Ramos (cell line): Measurements from ENCODE around the gene FAM193A.

Experiments used
- in situ Hi-C: fragments of 300-500 bp; cut with MboI; formaldehyde crosslinking; loops from one replicate; pipeline ENCODE4 v1.14.3; 2022; ENCODE audit warnings: low sequenced_read_pairs; ENCODE audit not compliant: unreplicated experiment

Gene FAM193A, protein sequence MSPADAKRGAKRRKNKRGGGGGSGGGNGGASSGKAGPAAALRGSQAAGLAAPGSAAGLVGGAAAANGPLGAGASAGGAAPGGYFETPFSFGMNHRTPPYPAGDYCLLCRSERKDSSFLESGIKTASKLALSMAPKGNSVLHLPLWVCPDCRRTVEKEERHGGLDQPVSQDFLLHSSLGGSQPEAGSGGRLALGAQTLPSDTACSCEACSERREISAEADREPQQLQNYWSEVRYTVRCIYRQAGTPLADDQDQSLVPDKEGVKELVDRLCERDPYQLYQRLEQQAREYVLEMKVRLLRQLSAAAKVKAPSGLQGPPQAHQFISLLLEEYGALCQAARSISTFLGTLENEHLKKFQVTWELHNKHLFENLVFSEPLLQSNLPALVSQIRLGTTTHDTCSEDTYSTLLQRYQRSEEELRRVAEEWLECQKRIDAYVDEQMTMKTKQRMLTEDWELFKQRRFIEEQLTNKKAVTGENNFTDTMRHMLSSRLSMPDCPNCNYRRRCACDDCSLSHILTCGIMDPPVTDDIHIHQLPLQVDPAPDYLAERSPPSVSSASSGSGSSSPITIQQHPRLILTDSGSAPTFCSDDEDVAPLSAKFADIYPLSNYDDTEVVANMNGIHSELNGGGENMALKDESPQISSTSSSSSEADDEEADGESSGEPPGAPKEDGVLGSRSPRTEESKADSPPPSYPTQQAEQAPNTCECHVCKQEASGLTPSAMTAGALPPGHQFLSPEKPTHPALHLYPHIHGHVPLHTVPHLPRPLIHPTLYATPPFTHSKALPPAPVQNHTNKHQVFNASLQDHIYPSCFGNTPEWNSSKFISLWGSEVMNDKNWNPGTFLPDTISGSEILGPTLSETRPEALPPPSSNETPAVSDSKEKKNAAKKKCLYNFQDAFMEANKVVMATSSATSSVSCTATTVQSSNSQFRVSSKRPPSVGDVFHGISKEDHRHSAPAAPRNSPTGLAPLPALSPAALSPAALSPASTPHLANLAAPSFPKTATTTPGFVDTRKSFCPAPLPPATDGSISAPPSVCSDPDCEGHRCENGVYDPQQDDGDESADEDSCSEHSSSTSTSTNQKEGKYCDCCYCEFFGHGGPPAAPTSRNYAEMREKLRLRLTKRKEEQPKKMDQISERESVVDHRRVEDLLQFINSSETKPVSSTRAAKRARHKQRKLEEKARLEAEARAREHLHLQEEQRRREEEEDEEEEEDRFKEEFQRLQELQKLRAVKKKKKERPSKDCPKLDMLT (N-terminal part only)

GRCh38 chr4:2536193-2537010 is at the start of gene FAM193A:
Gene FAM193A (plus strand): TSS chr4:2536647. CDS start chr4:2536916, 269 bp downstream.
- in situ Hi-C loops = no loop called here

GRCh38 chr4:2486981-2487380 is 49.5 kb upstream of the FAM193A start:
- in situ Hi-C loops = no loop called here

GRCh38 chr4:2487632-2488031 is 48.8 kb upstream of the FAM193A start:
- in situ Hi-C loops = no loop called here

DNA sequence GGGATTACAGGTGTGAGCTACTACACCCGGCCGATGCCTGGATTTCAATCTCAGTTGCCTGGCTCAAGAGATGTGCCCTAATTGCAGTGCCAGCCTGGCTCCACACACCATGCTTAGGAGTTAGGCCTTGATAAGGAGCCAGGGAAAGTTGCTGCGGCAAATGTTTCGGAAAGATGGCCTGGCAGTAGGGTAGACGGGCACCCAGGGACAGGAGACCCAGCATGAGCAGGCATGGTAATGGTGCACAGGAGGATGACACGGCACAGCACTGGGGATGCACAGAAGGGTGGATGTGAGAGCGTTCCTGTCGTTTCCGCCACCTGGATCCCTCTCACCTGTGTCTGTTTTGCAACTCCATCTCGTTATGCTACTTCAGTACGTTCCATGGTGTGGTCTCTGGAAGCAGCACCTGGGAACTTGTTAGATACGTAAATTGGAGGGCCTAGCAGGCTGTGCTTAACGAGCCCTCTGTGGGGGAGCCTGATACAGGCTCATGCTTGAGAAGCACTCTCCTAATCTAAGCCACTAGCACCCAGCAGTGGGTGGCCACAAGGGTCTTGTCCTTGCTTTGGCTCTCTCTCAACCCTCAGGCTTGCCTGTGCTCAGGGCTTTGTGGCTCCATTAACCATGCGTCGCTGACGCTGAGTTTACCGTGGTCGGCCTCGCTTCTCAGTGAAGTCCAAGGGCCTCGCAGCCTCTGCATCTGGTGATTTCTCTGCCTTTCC is 47.2 kb upstream of the FAM193A start:
- in situ Hi-C loops = no loop called here

DNA sequence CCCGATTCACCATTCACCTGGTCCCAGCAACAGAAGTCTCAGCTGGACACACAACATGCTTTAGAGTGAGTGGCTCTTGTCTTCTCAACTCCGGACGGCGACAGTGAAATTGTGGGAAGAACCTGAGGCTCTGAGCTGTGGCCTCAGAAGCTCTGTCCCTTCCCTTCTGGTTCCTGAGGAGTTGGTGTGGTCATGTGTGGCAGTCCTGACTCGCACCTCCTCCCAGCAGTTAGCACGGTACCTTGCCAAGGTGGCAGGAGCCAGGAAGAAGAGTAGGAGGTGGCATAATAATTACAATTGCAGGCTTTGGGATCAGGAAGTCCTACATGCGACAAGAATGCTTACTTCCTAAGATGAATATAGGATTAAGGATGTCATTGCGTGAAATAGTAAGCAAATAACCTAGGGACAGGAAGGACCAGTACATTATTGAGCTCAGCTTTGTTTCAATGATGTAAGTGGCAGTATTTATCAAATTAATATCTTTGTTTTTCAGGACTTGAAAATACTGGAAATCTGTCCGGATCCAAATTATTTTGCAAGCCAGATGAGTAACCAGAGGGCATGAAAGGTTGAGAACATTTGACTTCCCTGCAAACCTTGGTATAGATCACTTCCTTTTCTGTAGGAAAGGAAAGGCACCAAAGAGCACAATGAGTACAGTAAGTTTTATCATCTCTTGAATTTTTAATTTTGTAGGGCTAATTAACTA is 46.5 kb upstream of the FAM193A start:
- in situ Hi-C loops = no loop called here

- in situ Hi-C loops = no loop called here
Observed at GRCh38 chr4:2492970-2493369, 43.5 kb upstream of the FAM193A start.

DNA sequence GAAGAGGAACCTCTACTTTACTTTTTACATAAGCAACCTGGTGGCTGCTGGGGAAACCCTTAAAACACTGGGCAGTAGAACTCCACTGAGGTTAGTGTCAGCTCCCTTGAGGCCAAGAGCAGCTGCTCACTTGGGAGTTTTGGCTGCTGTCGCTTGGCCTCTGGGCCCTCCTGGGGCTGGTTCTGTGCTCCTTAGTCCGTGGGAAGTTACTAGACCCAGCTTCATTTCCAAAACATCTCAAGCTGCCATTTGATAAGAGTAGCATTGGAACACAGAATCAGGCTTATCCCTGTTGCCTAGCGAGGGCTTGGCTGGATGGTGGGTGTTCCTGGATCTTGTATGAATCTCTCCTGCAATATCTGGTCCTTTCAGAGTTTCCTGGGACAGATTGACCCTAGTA is 41.5 kb upstream of the FAM193A start:
- in situ Hi-C loops = no loop called here

- in situ Hi-C loops = no loop called here
Observed at GRCh38 chr4:2497324-2497723, 39.1 kb upstream of the FAM193A start.

- in situ Hi-C loops = no loop called here
Observed at GRCh38 chr4:2497931-2498330, 38.5 kb upstream of the FAM193A start.

DNA sequence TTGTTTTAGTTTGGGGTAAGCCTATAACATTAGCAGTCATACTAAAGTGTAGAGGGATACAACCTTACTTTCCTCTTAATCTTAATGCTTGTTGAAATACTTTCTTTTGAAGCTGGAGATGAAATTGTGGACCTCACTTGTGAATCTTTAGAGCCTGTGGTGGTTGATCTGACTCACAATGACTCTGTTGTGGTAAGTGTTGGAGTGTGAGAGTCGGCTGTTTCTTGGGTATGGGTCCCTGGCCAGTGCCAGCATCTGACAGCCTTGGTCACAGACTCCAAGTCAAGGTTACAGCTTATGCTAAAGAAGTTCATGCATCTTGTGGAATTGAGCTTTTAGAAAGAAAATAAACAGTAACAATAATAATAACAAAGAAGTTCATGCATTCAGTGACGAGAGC is 35.9 kb upstream of the FAM193A start:
- in situ Hi-C loops = no loop called here

GRCh38 chr4:2501034-2501594 is 35.3 kb upstream of the FAM193A start:
- in situ Hi-C loops = no loop called here

GRCh38 chr4:2503809-2504208 is 32.6 kb upstream of the FAM193A start:
- in situ Hi-C loops = no loop called here

DNA sequence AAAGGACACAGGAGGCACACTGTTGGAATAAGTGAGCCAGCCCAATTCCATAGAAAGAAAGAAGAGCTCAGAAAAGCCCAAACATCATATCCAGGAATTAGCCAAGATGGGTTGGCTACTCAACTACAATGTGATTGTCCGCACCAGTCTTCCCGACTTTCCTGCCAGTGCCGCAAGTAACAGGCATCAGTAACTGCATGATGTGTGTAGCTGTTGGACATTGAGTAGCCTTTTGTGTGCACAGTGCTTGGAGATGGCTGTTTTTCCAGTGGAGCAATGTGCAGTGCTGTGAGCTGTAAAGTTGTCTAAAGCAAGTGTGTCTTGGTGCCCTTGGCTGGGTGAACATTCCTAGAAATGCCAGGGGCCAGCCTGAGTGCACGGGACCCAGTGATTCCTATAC is 29.2 kb upstream of the FAM193A start:
- in situ Hi-C loops = no loop called here

GRCh38 chr4:2507855-2508254 is 28.6 kb upstream of the FAM193A start:
- in situ Hi-C loops = no loop called here

- in situ Hi-C loops = no loop called here
Observed at GRCh38 chr4:2510351-2511259, 25.8 kb upstream of the FAM193A start.

- in situ Hi-C loops = no loop called here
Observed at GRCh38 chr4:2511645-2512131, 24.8 kb upstream of the FAM193A start.
